HEK293 (cell line): ENCODE measurements around the gene HOXB1.

Source experiments
- GLI4 ChIP-seq: fragments of 450-650 bp; formaldehyde crosslinking; IDR thresholded peaks from 2 replicates; pipeline ENCODE4 v1.5.1; 2016; ENCODE audit warnings: missing biosample characterization, missing genetic modification characterization
- IKZF3 ChIP-seq: fragments of 450-650 bp; IDR thresholded peaks from 2 replicates; pipeline ENCODE4 v1.5.0; 2018; ENCODE audit warnings: missing biosample characterization, mild to moderate bottlenecking, missing genetic modification characterization, moderate library complexity
- KLF7 ChIP-seq: fragments of 450-650 bp; formaldehyde crosslinking; IDR thresholded peaks from 2 replicates; pipeline ENCODE4 v1.5.1; 2016; ENCODE audit warnings: missing biosample characterization, missing genetic modification characterization, borderline replicate concordance
- PBX3 ChIP-seq: sonication (generic); formaldehyde crosslinking; IDR thresholded peaks from 2 replicates; pipeline ENCODE4 v1.8.1; 2022; ENCODE audit warnings: mild to moderate bottlenecking, moderate library complexity, missing genetic modification reagents
- SP2 ChIP-seq: fragments of 450-650 bp; formaldehyde crosslinking; IDR thresholded peaks from 2 replicates; pipeline ENCODE4 v1.5.1; 2016; ENCODE audit warnings: missing biosample characterization, missing genetic modification characterization
- TRIM28 ChIP-seq: IDR thresholded peaks from 2 replicates; pipeline ENCODE4 v1.6.1; 2011; ENCODE audit warnings: low read length, control low read depth, borderline replicate concordance
- WT1 ChIP-seq: fragments of 450-650 bp; formaldehyde crosslinking; IDR thresholded peaks from 2 replicates; pipeline ENCODE4 v1.5.1; 2016; ENCODE audit warnings: missing biosample characterization, missing genetic modification characterization
- ZBTB1 ChIP-seq: fragments of 450-650 bp; formaldehyde crosslinking; IDR thresholded peaks from 2 replicates; pipeline ENCODE4 v1.5.1; 2016; ENCODE audit warnings: missing biosample characterization, missing genetic modification characterization
- ZFP37 ChIP-seq: fragments of 450-650 bp; formaldehyde crosslinking; IDR thresholded peaks from 2 replicates; pipeline ENCODE4 v1.5.1; 2016; ENCODE audit warnings: missing biosample characterization, missing genetic modification characterization
- ZNF211 ChIP-seq: fragments of 450-650 bp; formaldehyde crosslinking; IDR thresholded peaks from 2 replicates; pipeline ENCODE4 v1.5.1; 2016; ENCODE audit warnings: low read depth, missing biosample characterization, missing genetic modification characterization
- ZNF221 ChIP-seq: fragments of 450-650 bp; formaldehyde crosslinking; IDR thresholded peaks from 2 replicates; pipeline ENCODE4 v1.5.1; 2017; ENCODE audit warnings: missing biosample characterization, missing genetic modification characterization, borderline replicate concordance
- ZNF26 ChIP-seq: fragments of 450-650 bp; formaldehyde crosslinking; IDR thresholded peaks from 2 replicates; pipeline ENCODE4 v1.5.1; 2016; ENCODE audit warnings: missing biosample characterization, missing genetic modification characterization
- ZNF280D ChIP-seq: fragments of 450-650 bp; formaldehyde crosslinking; IDR thresholded peaks from 2 replicates; pipeline ENCODE4 v1.5.1; 2016; ENCODE audit warnings: missing biosample characterization, missing genetic modification characterization
- ZNF292 ChIP-seq: fragments of 450-650 bp; formaldehyde crosslinking; IDR thresholded peaks from 2 replicates; pipeline ENCODE4 v1.5.1; 2016; ENCODE audit warnings: low read depth, missing biosample characterization, missing genetic modification characterization, borderline replicate concordance
- ZNF350 ChIP-seq: fragments of 450-650 bp; formaldehyde crosslinking; IDR thresholded peaks from 2 replicates; pipeline ENCODE4 v1.5.0; 2017; ENCODE audit warnings: missing biosample characterization, mild to moderate bottlenecking, missing genetic modification characterization
- ZNF354C ChIP-seq: fragments of 450-650 bp; formaldehyde crosslinking; IDR thresholded peaks from 2 replicates; pipeline ENCODE4 v1.5.1; 2016; ENCODE audit warnings: missing biosample characterization, missing genetic modification characterization, low read depth, borderline replicate concordance
- ZNF394 ChIP-seq: fragments of 450-650 bp; formaldehyde crosslinking; IDR thresholded peaks from 2 replicates; pipeline ENCODE4 v1.5.1; 2016; ENCODE audit warnings: missing biosample characterization, missing genetic modification characterization, mild to moderate bottlenecking, moderate library complexity, borderline replicate concordance
- ZNF48 ChIP-seq: fragments of 450-650 bp; formaldehyde crosslinking; IDR thresholded peaks from 2 replicates; pipeline ENCODE4 v1.5.1; 2016; ENCODE audit warnings: missing biosample characterization, missing genetic modification characterization
- ZNF521 ChIP-seq: fragments of 450-650 bp; formaldehyde crosslinking; IDR thresholded peaks from 2 replicates; pipeline ENCODE4 v1.5.1; 2017; ENCODE audit warnings: missing biosample characterization, mild to moderate bottlenecking, missing genetic modification characterization
- ZNF621 ChIP-seq: fragments of 450-650 bp; formaldehyde crosslinking; IDR thresholded peaks from 2 replicates; pipeline ENCODE4 v1.5.1; 2017; ENCODE audit warnings: missing biosample characterization, missing genetic modification characterization
- ZNF660 ChIP-seq: fragments of 450-650 bp; IDR thresholded peaks from 2 replicates; pipeline ENCODE4 v1.5.1; 2018; ENCODE audit warnings: missing biosample characterization, mild to moderate bottlenecking, missing genetic modification characterization
- ZNF677 ChIP-seq: fragments of 450-650 bp; IDR thresholded peaks from 2 replicates; pipeline ENCODE4 v1.5.0; 2018; ENCODE audit warnings: missing biosample characterization, mild to moderate bottlenecking, missing genetic modification characterization, moderate library complexity
- ZNF701 ChIP-seq: fragments of 450-650 bp; formaldehyde crosslinking; IDR thresholded peaks from 2 replicates; pipeline ENCODE4 v1.5.1; 2016; ENCODE audit warnings: missing biosample characterization, missing genetic modification characterization
- ZNF792 ChIP-seq: fragments of 450-650 bp; formaldehyde crosslinking; IDR thresholded peaks from 2 replicates; pipeline ENCODE4 v1.5.1; 2016; ENCODE audit warnings: missing biosample characterization, missing genetic modification characterization
- ZSCAN30 ChIP-seq: fragments of 450-650 bp; IDR thresholded peaks from 2 replicates; pipeline ENCODE4 v1.5.1; 2018; ENCODE audit warnings: missing biosample characterization, mild to moderate bottlenecking, missing genetic modification characterization, moderate library complexity
- TF ChIP-seq, protein P1 (sequence below): fragments of 450-650 bp; formaldehyde crosslinking; IDR thresholded peaks from 2 replicates; pipeline ENCODE4 v1.5.1; 2016; ENCODE audit warnings: missing biosample characterization, missing genetic modification characterization, borderline replicate concordance
- TF ChIP-seq, protein P2 (sequence below): fragments of 450-650 bp; formaldehyde crosslinking; IDR thresholded peaks from 2 replicates; pipeline ENCODE4 v1.5.1; 2016; ENCODE audit warnings: missing biosample characterization, missing genetic modification characterization
- TF ChIP-seq, protein P3 (sequence below): fragments of 450-650 bp; formaldehyde crosslinking; IDR thresholded peaks from 2 replicates; pipeline ENCODE4 v1.5.0; 2017; ENCODE audit warnings: missing biosample characterization, missing genetic modification characterization, borderline replicate concordance

Gene HOXB1

DNA sequence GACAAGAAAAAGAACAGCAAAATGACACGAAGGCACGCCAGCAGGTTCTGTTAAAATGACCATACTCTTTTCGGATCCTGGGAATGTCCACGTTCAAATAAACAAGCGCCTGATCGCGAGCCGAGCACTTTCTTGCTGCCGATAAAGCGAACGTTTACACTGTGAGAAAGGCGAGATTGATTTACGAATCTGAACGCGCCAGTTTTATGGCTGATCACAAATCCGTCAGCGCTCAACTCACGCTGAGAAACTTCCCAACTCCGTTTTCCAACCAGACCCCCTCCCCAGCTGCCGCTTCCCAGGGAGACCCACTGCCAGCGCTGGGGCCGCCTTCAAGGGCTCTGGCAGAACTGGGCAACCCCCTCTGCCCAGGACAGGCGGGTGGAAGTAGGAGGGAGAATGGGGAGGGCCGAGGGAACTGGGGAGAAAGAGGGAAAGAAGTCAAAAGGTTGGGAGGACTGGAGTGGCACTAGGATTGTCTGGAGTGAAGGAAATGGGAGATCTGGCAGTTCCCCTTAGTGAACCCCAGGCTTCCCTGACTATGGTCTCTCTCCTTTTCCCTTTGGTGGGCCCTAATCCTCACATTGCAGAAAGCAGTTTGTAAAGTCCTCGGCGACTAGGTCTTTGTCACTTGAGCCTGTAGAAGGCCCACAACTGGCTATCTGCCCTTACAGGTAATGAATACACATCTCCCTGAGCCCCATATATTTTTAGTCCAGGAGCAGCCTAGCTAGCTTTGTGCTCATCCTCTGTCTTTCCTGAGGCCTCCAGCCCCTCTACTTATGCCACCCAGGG lies 40.4 kb upstream of the HOXB1 start (continued):
- TF ChIP-seq ZNF521 (no peak), ZNF26 (tag by site-specific recombination) (no peak), GLI4 (tag by site-specific recombination) (no peak), ZNF211 (no peak), ZNF48 (tag by site-specific recombination) (no peak), ZNF280D (tag by site-specific recombination) (no peak), PBX3 (no peak), ZNF621 (tag by site-specific recombination) (no peak), IKZF3 (tag by site-specific recombination) (peak; percentile 99), SP2 (peak; percentile 25), ZNF292 (tag by site-specific recombination) (no peak), WT1 (tag by site-specific recombination) (peak; percentile 83), ZSCAN30 (tag by site-specific recombination) (peak; percentile 92), ZNF221 (no peak), TRIM28 (0 out of 2 replicates have a peak, but pooled peaks have one; percentile 28), ZNF394 (tag by site-specific recombination) (no peak; the same call in 1 of the 2 replicates), ZNF354C (tag by site-specific recombination) (no peak), ZNF701 (tag by site-specific recombination) (no peak), ZFP37 (tag by site-specific recombination) (no peak; the same call in 1 of the 2 replicates), KLF7 (tag by site-specific recombination) (peak; percentile 52; the same call in 1 of the 2 replicates), ZNF677 (tag by site-specific recombination) (no peak), ZBTB1 (no peak), ZNF660 (tag by site-specific recombination) (0 out of 2 replicates have a peak, but pooled peaks have one; percentile 5), ZNF792 (no peak), ZNF350 (tag by site-specific recombination) (no peak)
- TF ChIP-seq, protein P1, sequence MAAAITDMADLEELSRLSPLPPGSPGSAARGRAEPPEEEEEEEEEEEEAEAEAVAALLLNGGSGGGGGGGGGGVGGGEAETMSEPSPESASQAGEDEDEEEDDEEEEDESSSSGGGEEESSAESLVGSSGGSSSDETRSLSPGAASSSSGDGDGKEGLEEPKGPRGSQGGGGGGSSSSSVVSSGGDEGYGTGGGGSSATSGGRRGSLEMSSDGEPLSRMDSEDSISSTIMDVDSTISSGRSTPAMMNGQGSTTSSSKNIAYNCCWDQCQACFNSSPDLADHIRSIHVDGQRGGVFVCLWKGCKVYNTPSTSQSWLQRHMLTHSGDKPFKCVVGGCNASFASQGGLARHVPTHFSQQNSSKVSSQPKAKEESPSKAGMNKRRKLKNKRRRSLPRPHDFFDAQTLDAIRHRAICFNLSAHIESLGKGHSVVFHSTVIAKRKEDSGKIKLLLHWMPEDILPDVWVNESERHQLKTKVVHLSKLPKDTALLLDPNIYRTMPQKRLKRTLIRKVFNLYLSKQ = no peak
- TF ChIP-seq, protein P2, sequence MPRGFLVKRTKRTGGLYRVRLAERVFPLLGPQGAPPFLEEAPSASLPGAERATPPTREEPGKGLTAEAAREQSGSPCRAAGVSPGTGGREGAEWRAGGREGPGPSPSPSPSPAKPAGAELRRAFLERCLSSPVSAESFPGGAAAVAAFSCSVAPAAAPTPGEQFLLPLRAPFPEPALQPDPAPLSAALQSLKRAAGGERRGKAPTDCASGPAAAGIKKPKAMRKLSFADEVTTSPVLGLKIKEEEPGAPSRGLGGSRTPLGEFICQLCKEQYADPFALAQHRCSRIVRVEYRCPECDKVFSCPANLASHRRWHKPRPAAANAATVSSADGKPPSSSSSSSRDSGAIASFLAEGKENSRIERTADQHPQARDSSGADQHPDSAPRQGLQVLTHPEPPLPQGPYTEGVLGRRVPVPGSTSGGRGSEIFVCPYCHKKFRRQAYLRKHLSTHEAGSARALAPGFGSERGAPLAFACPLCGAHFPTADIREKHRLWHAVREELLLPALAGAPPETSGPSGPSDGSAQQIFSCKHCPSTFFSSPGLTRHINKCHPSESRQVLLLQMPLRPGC (tag by site-specific recombination) = peak; percentile 76
- TF ChIP-seq, protein P3, sequence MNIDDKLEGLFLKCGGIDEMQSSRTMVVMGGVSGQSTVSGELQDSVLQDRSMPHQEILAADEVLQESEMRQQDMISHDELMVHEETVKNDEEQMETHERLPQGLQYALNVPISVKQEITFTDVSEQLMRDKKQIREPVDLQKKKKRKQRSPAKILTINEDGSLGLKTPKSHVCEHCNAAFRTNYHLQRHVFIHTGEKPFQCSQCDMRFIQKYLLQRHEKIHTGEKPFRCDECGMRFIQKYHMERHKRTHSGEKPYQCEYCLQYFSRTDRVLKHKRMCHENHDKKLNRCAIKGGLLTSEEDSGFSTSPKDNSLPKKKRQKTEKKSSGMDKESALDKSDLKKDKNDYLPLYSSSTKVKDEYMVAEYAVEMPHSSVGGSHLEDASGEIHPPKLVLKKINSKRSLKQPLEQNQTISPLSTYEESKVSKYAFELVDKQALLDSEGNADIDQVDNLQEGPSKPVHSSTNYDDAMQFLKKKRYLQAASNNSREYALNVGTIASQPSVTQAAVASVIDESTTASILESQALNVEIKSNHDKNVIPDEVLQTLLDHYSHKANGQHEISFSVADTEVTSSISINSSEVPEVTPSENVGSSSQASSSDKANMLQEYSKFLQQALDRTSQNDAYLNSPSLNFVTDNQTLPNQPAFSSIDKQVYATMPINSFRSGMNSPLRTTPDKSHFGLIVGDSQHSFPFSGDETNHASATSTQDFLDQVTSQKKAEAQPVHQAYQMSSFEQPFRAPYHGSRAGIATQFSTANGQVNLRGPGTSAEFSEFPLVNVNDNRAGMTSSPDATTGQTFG (tag by site-specific recombination) = no peak
